HepG2 (cell line): ENCODE data around the gene UBQLN4. TPM values are rescaled to one million over a fixed set of nuclear protein-coding genes. Genes with fewer than 3 reads are reported as not detected.
A peak's percentile ranks its signal among the peaks of the same experiment; 100 is the strongest.

Source experiments
- ARNTL ChIP-seq: sonication (generic); formaldehyde crosslinking; IDR thresholded peaks from 2 replicates; pipeline ENCODE4 v1.4.0; 2020; ENCODE audit warnings: mild to moderate bottlenecking, missing genetic modification reagents
- ERF ChIP-seq: IDR thresholded peaks from 2 replicates; pipeline ENCODE4 v1.6.1; 2018; ENCODE audit warnings: missing biosample characterization, missing genetic modification reagents
- KLF12 ChIP-seq: sonication (generic); formaldehyde crosslinking; IDR thresholded peaks from 2 replicates; pipeline ENCODE4 v1.4.0; 2020; ENCODE audit warnings: missing genetic modification reagents, borderline replicate concordance
- MXD3 ChIP-seq: IDR thresholded peaks from 2 replicates; pipeline ENCODE4 v1.6.1; 2016; ENCODE audit warnings: mild to moderate bottlenecking, missing biosample characterization, missing genetic modification reagents
- SSRP1 ChIP-seq: IDR thresholded peaks from 2 replicates; pipeline ENCODE4 v1.6.1; 2016; ENCODE audit warnings: control low read depth
- TAF1 ChIP-seq: sonication (generic); formaldehyde crosslinking; IDR thresholded peaks from 2 replicates; pipeline ENCODE4 v1.4.0; 2020; ENCODE audit warnings: missing genetic modification reagents
- TBX2 ChIP-seq: sonication (generic); formaldehyde crosslinking; IDR thresholded peaks from 2 replicates; pipeline ENCODE4 v1.5.0; 2020; ENCODE audit warnings: missing genetic modification reagents, mild to moderate bottlenecking, borderline replicate concordance
- ZBTB37 ChIP-seq: sonication (generic); formaldehyde crosslinking; IDR thresholded peaks from 2 replicates; pipeline ENCODE4 v1.4.0; 2020; ENCODE audit warnings: mild to moderate bottlenecking, missing genetic modification reagents
- ZBTB44 ChIP-seq: sonication (generic); formaldehyde crosslinking; IDR thresholded peaks from 2 replicates; pipeline ENCODE4 v1.4.0; 2020; ENCODE audit warnings: missing genetic modification reagents
- ZFP36L2 ChIP-seq: sonication (generic); formaldehyde crosslinking; IDR thresholded peaks from 2 replicates; pipeline ENCODE4 v1.4.0; 2020; ENCODE audit warnings: missing genetic modification reagents
- ZNF205 ChIP-seq: IDR thresholded peaks from 2 replicates; pipeline ENCODE4 v1.6.1; 2018; ENCODE audit warnings: missing biosample characterization, missing genetic modification reagents
- ZNF3 ChIP-seq: IDR thresholded peaks from 2 replicates; pipeline ENCODE4 v1.7.0; 2017; ENCODE audit warnings: inconsistent platforms
- ZNF580 ChIP-seq: IDR thresholded peaks from 2 replicates; pipeline ENCODE4 v1.6.1; 2016; ENCODE audit warnings: low read depth, borderline replicate concordance
- ZNF687 ChIP-seq: sonication (generic); formaldehyde crosslinking; IDR thresholded peaks from 2 replicates; pipeline ENCODE4 v1.5.1; 2020; ENCODE audit warnings: mild to moderate bottlenecking, missing genetic modification reagents, moderate library complexity
- polyA plus RNA-seq, 8 experiments: library from polyadenylated mRNA; depleted of rRNA in 3 of 8; stranded (reverse) in 7 of 8; unstranded in 1 of 8; fragments of >200 nt; fragmentation: Illumina TruSeq in 4 of 8; extraction: Trizol in 4 of 8; gene quantifications; 2 replicates each; pipeline versions ENCODE4 v1.2.1 to v1.2.3, GENCODE V29; 2011 to 2016; ENCODE audit warnings: low read depth in 4 of 8, missing spikeins in 1 of 8, mixed read lengths in 1 of 8; ENCODE audit not compliant: insufficient read depth in 1 of 8
- total RNA-seq, 5 experiments: library from RNA; depleted of rRNA; stranded (reverse); fragments of >200 nt; fragmentation: Illumina TruSeq; extraction: Trizol; gene quantifications; 2 replicates each; pipeline ENCODE4 v1.2.3, GENCODE V29; 2016; ENCODE audit warnings: low read depth in 1 of 5
- TF ChIP-seq, protein P1 (sequence below): IDR thresholded peaks from 2 replicates; pipeline ENCODE4 v1.6.1; 2018; ENCODE audit warnings: missing genetic modification reagents
- TF ChIP-seq, protein P2 (sequence below): sonication (generic); formaldehyde crosslinking; IDR thresholded peaks from 2 replicates; pipeline ENCODE4 v1.5.0; 2020; ENCODE audit warnings: missing genetic modification reagents

Gene UBQLN4
- total and polyA plus RNA-seq, 2 of the 13 experiments (the other 11 are each of a cell fraction or from before 2014, with no cell fraction given), result 31.5 to 39.8 TPM

DNA sequence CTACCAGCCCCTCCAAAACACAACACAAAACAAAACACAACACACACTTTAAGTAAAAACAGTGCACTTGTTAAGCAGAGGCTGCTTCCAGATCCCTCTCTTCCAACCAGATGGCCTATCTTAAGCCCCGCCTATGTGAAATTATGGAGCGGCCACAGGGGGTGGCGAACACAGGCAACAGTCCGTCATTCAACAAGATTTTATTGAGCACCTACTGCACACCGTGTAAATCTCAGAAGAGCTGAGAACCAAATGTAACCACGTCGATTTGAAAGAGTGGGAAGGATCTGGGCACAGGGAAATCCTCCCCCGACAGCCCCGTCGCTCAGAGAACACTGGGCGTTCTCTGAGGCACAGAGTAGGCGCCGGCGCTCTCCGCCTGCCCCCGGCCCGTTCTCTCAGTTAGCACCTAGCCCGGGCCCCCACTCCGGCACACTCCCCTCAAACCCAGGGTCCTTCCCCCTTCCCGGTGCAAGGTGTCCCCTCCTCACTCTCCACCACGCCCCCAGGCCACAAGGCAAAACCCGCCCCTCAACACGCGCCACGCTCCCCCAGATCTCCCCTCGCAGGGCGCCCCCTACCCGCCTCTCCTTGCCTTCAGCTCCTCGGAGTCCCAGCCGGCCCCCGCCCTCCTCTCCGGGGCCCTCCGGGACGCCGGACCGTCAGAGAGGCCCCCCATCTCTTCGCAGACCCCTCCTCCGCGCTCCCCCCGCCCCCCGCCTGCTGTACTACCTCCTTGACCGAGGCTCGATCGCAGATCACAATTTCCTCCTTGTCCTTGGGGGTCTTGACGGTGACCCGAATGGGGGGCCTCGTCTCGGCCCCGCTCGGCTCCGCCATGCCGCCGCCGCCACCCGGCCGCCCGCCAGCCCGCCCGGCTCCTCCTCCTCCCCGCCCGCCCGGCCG, 483 bp downstream of the UBQLN4 start (continued):
- TF ChIP-seq ZBTB37 (CRISPR knock-in tag), result 0 out of 2 replicates have a peak, but pooled peaks have one; percentile 15
- TF ChIP-seq ZNF580, result peak; percentile 21; the same call in 1 of the 2 replicates
- TF ChIP-seq KLF12 (CRISPR knock-in tag), result peak; percentile 50; the same call in 1 of the 2 replicates
- TF ChIP-seq TBX2 (CRISPR knock-in tag), result 0 out of 2 replicates have a peak, but pooled peaks have one; percentile 29
- 0 out of 2 replicates have a peak, but pooled peaks have one; percentile 36 for TF ChIP-seq MXD3 (CRISPR knock-in tag)
- no peak for TF ChIP-seq ZFP36L2 (CRISPR knock-in tag)
- TF ChIP-seq, protein P1, sequence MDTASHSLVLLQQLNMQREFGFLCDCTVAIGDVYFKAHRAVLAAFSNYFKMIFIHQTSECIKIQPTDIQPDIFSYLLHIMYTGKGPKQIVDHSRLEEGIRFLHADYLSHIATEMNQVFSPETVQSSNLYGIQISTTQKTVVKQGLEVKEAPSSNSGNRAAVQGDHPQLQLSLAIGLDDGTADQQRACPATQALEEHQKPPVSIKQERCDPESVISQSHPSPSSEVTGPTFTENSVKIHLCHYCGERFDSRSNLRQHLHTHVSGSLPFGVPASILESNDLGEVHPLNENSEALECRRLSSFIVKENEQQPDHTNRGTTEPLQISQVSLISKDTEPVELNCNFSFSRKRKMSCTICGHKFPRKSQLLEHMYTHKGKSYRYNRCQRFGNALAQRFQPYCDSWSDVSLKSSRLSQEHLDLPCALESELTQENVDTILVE (CRISPR knock-in tag), result peak; percentile 55; the same call in 1 of the 2 replicates
- TF ChIP-seq TAF1 (CRISPR knock-in tag), result peak; percentile 25; the same call in 1 of the 2 replicates
- peak; percentile 99 for TF ChIP-seq ZNF3
- TF ChIP-seq ZNF205 (CRISPR knock-in tag), result 0 out of 2 replicates have a peak, but pooled peaks have one; percentile 67
- no peak for TF ChIP-seq SSRP1 (CRISPR knock-in tag)
- TF ChIP-seq ARNTL, result no peak
- peak; percentile 55; the same call in 1 of the 2 replicates for TF ChIP-seq ERF (CRISPR knock-in tag)
- peak; percentile 57 for TF ChIP-seq ZNF687
- no peak for TF ChIP-seq ZBTB44 (CRISPR knock-in tag)
- TF ChIP-seq, protein P2, sequence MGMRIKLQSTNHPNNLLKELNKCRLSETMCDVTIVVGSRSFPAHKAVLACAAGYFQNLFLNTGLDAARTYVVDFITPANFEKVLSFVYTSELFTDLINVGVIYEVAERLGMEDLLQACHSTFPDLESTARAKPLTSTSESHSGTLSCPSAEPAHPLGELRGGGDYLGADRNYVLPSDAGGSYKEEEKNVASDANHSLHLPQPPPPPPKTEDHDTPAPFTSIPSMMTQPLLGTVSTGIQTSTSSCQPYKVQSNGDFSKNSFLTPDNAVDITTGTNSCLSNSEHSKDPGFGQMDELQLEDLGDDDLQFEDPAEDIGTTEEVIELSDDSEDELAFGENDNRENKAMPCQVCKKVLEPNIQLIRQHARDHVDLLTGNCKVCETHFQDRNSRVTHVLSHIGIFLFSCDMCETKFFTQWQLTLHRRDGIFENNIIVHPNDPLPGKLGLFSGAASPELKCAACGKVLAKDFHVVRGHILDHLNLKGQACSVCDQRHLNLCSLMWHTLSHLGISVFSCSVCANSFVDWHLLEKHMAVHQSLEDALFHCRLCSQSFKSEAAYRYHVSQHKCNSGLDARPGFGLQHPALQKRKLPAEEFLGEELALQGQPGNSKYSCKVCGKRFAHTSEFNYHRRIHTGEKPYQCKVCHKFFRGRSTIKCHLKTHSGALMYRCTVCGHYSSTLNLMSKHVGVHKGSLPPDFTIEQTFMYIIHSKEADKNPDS (CRISPR knock-in tag), result peak; percentile 62; the same call in 1 of the 2 replicates
